Peyer's patch (tissue), 4 donors: Measurements from ENCODE around the gene SIL1.
"Not testable (repeated sequence)": the region's sequence is repeated elsewhere in the genome, so short reads cannot be mapped to it uniquely, and the experiment has no call there.

Source experiments
- CTCF ChIP-seq, 6 experiments: fragments of 450-650 bp in 4 of 6; fragments of 200-600 bp in 2 of 6; sonication (generic) in 1 of 6; IDR thresholded peaks; one replicate each; pipeline ENCODE4 v1.5.1; 2017 to 2019; ENCODE audit warnings: antibody characterized with exemption in 6 of 6, mild to moderate bottlenecking in 3 of 6, moderate library complexity in 1 of 6
- POLR2A ChIP-seq, 2 donors: fragments of 450-650 bp; IDR thresholded peaks; one replicate each; pipeline ENCODE4 v1.5.1; 2017; ENCODE audit warnings: antibody characterized with exemption in 2 of 2, mild to moderate bottlenecking in 2 of 2, moderate library complexity in 2 of 2

DNA sequence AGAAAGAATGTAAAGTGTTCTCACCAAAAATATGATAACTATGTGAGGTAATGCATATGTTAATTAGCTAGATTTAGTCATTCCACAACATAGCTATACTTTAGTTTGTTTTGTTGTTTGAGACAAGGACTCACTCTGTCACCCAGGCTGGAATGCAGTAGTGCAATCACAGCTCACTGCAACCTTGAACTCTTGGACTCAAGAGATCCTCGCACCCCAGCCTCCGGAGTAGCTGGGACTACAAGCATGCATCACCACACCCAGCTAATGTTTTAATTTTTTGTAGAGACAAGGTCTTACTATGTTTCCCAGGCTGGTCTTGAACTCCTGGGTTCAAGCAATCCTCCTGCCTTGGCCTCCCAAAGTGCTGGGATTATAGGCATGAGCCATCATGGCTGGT, 124.2 kb downstream of the SIL1 start:
- TF ChIP-seq POLR2A, CTCF (IDR thresholded peaks at IDR 0.05): not testable (repeated sequence)
